ENCODE measurements around the gene KANK2.
"Not testable (repeated sequence)": the region's sequence is repeated elsewhere in the genome, so short reads cannot be mapped to it uniquely, and the experiment has no call there.

The KANK2 gene

GRCh38 chr19:11195681-11196080 lies 1.7 kb downstream of the KANK2 start:
- no peak for DNase-seq

GRCh38 chr19:11194656-11195558 lies 2.4 kb downstream of the KANK2 start:
- no peak for DNase-seq

GRCh38 chr19:11194173-11194572 lies 3.2 kb downstream of the KANK2 start:
- no peak for DNase-seq

GRCh38 chr19:11192957-11193939 lies 4.1 kb downstream of the KANK2 start:
- DNase-seq: no peak

- no peak for DNase-seq
These were observed 5.4 kb downstream of the KANK2 start for GRCh38 chr19:11191934-11192333.

- DNase-seq: no peak
These were observed 6.0 kb downstream of the KANK2 start for GRCh38 chr19:11191273-11191755.

- no peak for DNase-seq
These were observed 6.8 kb downstream of the KANK2 start for GRCh38 chr19:11190501-11190900.

GRCh38 chr19:11187441-11187840 lies 9.9 kb downstream of the KANK2 start:
- DNase-seq: no peak

- DNase-seq: no peak
These were observed 14.4 kb downstream of the KANK2 start for GRCh38 chr19:11182994-11183393.

- DNase-seq: no peak
These were observed 15.9 kb downstream of the KANK2 start for GRCh38 chr19:11181488-11181887.

- DNase-seq: not testable (repeated sequence)
These were observed 16.4 kb downstream of the KANK2 start for GRCh38 chr19:11180975-11181374.

- DNase-seq: no peak
These were observed 17.0 kb downstream of the KANK2 start for GRCh38 chr19:11180346-11180745.

GRCh38 chr19:11179716-11180297 lies 17.5 kb downstream of the KANK2 start:
- DNase-seq: no peak

GRCh38 chr19:11179145-11179465 lies 18.2 kb downstream of the KANK2 start:
- DNase-seq: not testable (repeated sequence)

GRCh38 chr19:11177592-11177991 lies 19.8 kb downstream of the KANK2 start:
- DNase-seq: no peak

GRCh38 chr19:11176466-11177193 lies 20.7 kb downstream of the KANK2 start:
- DNase-seq: no peak

GRCh38 chr19:11175920-11176319 lies 21.4 kb downstream of the KANK2 start:
- DNase-seq: no peak

- no peak for DNase-seq
These were observed 23.0 kb downstream of the KANK2 start for GRCh38 chr19:11174336-11174735.

- DNase-seq: no peak
These were observed 23.7 kb downstream of the KANK2 start for GRCh38 chr19:11173516-11174155.

GRCh38 chr19:11172576-11172975 lies 24.8 kb downstream of the KANK2 start:
- no peak for DNase-seq

GRCh38 chr19:11171144-11171543 lies 26.2 kb downstream of the KANK2 start:
- no peak for DNase-seq
